Thyroid gland (tissue), 4 donors: ENCODE data around the gene REPIN1. TPM values are rescaled to one million over a fixed set of nuclear protein-coding genes. Genes with fewer than 3 reads are reported as not detected.
A peak's percentile ranks its signal among the peaks of the same experiment; 100 is the strongest.

Experiments
- DNase-seq, 2 donors: peaks; one replicate each; pipeline ENCODE4 v3.0.0-alpha.2; 2019
- H3K27ac ChIP-seq, 3 donors: fragments of 200-600 bp; sonication (generic); 1 replicate in 2 of 3; 2 replicates in 1 of 3; pipeline ENCODE4 v1.5.1; 2016 to 2019; ENCODE audit warnings: mild to moderate bottlenecking in 1 of 3, moderate library complexity in 1 of 3
- H3K27me3 ChIP-seq: fragments of 200-600 bp; sonication (generic); one replicate; pipeline ENCODE4 v1.5.1; 2019
- H3K36me3 ChIP-seq, 2 donors: fragments of 200-600 bp; sonication (generic); one replicate each; pipeline ENCODE4 v1.5.1; 2016 to 2019
- H3K4me1 ChIP-seq, 2 donors: fragments of 200-600 bp; sonication (generic); one replicate each; pipeline ENCODE4 v1.5.1; 2017 to 2019
- H3K4me3 ChIP-seq, 3 donors: fragments of 200-600 bp; sonication (generic); replicated peaks in 1 of 3; 1 replicate in 2 of 3; 2 replicates in 1 of 3; pipeline ENCODE4 v1.5.1; 2016; ENCODE audit warnings: mild to moderate bottlenecking in 1 of 3
- H3K9me3 ChIP-seq: fragments of 200-600 bp; sonication (generic); one replicate; pipeline ENCODE4 v1.5.1; 2017
- CTCF ChIP-seq, 6 experiments: fragments of 200-600 bp in 3 of 6; fragments of 450-650 bp in 3 of 6; sonication (generic) in 3 of 6; IDR thresholded peaks; one replicate each; pipeline ENCODE4 v1.5.1; 2016 to 2019; ENCODE audit warnings: antibody characterized with exemption in 6 of 6, mild to moderate bottlenecking in 2 of 6, inconsistent platforms in 1 of 6, moderate library complexity in 1 of 6
- POLR2A ChIP-seq, 2 donors: fragments of 450-650 bp; IDR thresholded peaks; one replicate each; pipeline ENCODE4 v1.6.1; 2017; ENCODE audit warnings: antibody characterized with exemption in 2 of 2, mild to moderate bottlenecking in 2 of 2, moderate library complexity in 1 of 2
- WGBS, 2 donors: methylation state at CpG; one replicate each; pipeline ENCODE4 v1.1.5; 2017; 5-methylcytosine and 5-hydroxymethylcytosine counted together
- intact Hi-C: fragments of 100-400 bp; cut with DNase I; formaldehyde crosslinking; loops from one replicate; pipeline ENCODE4 v1.15.1; 2023
- total RNA-seq, 4 donors: library from RNA; depleted of rRNA; stranded (reverse); fragments of >200 nt; gene quantifications; one replicate each; pipeline ENCODE4 v1.2.3, GENCODE V29; 2016

REPIN1 gene
- total RNA-seq, 4 donors from 2014 or later: 71.9 to 144 (median 123) TPM

- 91 to 98% methylated on average over 11 of the region's 11 CpGs for WGBS, 2 donors
- Histone ChIP-seq H3K9me3 (no peaks in the 10 kb centered on the region), H3K36me3 (no peaks in the 10 kb centered on the region), H3K27me3 (no peaks in the 10 kb centered on the region), H3K4me1 (peaks cover 39 to 46% of the 10 kb centered on the region in 2 donors), H3K4me3 (no peak overlapping the region), H3K27ac (no peak overlapping the region)
- intact Hi-C loops: no loop called here
- no peak for DNase-seq
- TF ChIP-seq POLR2A (IDR thresholded peaks at IDR 0.05) (no peak), CTCF (IDR thresholded peaks at IDR 0.05) (no peak)
These were observed 45.0 kb downstream of the REPIN1 start for GRCh38 chr7:150413640-150414081.

DNA sequence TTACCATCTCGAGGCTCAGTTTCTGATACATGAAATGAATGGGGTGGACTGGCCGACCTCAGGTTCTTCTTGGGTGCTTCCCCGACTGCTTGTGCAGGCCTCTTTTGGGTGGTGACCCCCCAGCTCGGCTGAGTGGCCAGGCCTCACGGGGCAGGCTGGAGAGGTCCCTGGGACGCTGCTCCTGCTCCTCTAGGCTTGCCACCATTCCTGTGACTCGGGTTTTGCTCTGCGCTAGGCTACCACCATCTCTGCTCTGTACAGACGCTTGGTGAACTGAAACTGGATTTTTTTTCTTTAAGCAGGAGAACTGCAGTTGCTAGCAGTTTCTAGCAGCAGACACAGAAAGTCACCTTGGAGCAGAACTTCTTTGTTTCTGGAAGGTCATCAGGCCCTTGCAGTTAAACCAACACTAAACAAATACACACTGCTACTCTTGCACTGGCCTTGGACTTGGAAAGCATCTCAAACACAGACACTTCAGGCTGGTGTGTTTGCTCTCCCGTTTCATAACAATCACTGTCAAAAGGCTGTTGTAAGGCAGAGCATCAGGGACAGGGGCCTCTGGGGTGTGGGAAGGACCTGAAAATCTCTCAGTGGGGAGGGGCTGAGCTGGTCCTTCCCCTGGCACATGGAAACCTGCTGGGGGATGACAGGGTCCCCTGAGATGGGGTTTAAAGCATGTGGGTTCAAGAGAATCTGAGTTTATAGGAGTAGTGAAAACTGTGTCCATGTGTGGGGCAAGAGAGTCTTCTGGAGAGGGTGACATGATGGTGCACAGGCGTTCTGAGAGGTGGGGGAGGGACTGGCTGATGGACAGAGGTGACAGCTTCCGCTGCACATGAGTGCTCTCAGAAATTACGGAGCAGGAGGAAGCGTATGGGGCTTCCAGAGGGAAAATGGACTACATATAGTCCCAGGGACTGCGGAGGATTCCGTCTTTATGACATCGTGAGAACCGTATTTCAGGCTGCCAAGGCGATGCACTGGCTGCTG lies 46.8 kb downstream of the REPIN1 start:
- WGBS, 2 donors: 76% methylated on average over 16 to 19 of the region's 19 CpGs
- H3K27ac ChIP-seq: peak overlapping the region; percentile 41 to 81 (median 75)

DNA sequence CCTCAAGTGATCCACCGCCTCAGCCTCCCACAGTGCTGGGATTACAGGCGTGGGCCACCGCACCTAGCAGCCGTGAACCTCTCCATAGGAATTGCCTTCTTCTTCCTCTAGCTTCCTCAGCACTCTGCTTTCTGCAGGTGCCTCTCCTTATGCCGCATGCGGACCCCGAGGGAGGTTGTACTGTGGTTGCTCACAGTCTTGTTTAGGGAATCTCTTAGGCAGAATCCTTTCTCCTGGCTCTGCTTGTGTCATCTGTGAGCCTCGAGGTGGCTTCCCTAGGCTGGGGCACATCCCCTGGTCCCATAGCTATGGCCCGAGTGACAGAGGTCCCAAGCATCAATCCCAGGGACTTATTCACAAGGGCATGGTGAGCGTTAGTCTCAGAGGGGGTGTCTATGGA lies 48.6 kb downstream of the REPIN1 start:
- no peak overlapping the region for H3K4me3 ChIP-seq
- TF ChIP-seq POLR2A (IDR thresholded peaks at IDR 0.05) (no peak), CTCF (IDR thresholded peaks at IDR 0.05) (no peak)
- no peaks in the 10 kb centered on the region for H3K27me3 ChIP-seq
- intact Hi-C loops: no loop called here
- DNase-seq: no peak
- whole genome bisulfite sequencing, 2 donors: 96 to 98% methylated on average over 9 to 10 of the region's 10 CpGs
- no peak overlapping the region for H3K27ac ChIP-seq
- H3K9me3 ChIP-seq: no peaks in the 10 kb centered on the region
- no peaks in the 10 kb centered on the region for H3K36me3 ChIP-seq
- H3K4me1 ChIP-seq: peaks cover 7 to 12% of the 10 kb centered on the region in 2 donors

More for the DNA sequence above, 46.8 kb downstream of the REPIN1 start:
- Histone ChIP-seq H3K4me3 (no peak overlapping the region), H3K9me3 (no peaks in the 10 kb centered on the region), H3K27me3 (no peaks in the 10 kb centered on the region), H3K36me3 (no peaks in the 10 kb centered on the region), H3K4me1 (peaks cover 21 to 30% of the 10 kb centered on the region in 2 donors)
- peak in 1 of 2 donors; percentile 33 for DNase-seq
- no peak for TF ChIP-seq POLR2A (IDR thresholded peaks at IDR 0.05)
- TF ChIP-seq CTCF (IDR thresholded peaks at IDR 0.05): no peak
- intact Hi-C loops: no loop called here

- no peak for DNase-seq
- TF ChIP-seq CTCF (IDR thresholded peaks at IDR 0.05) (no peak), POLR2A (IDR thresholded peaks at IDR 0.05) (no peak)
- intact Hi-C loops: no loop called here
- H3K27ac ChIP-seq: no peak overlapping the region
- peaks cover 7 to 8% of the 10 kb centered on the region in 2 donors for H3K4me1 ChIP-seq
- no peak overlapping the region for H3K4me3 ChIP-seq
- no peaks in the 10 kb centered on the region for H3K36me3 ChIP-seq
- WGBS, 2 donors: 92 to 94% methylated on average over 6 of the region's 6 CpGs
- no peaks in the 10 kb centered on the region for H3K9me3 ChIP-seq
- H3K27me3 ChIP-seq: no peaks in the 10 kb centered on the region
These were observed 49.2 kb downstream of the REPIN1 start for GRCh38 chr7:150417863-150418262.

GRCh38 chr7:150420242-150420641 lies 51.6 kb downstream of the REPIN1 start:
- DNase-seq: no peak
- 81 to 88% methylated on average over 2 of the region's 2 CpGs for WGBS, 2 donors
- intact Hi-C loops: loop anchor here (5.0 kb wide), 1 partner anchor 63 kb away; no protein-coding TSS in a partner anchor

More at GRCh38 chr7:150420242-150420641, 51.6 kb downstream of the REPIN1 start:
- Histone ChIP-seq H3K36me3 (no peaks in the 10 kb centered on the region), H3K9me3 (no peaks in the 10 kb centered on the region), H3K4me3 (no peak overlapping the region), H3K27me3 (no peaks in the 10 kb centered on the region), H3K4me1 (peaks cover 1 to 5% of the 10 kb centered on the region in 2 donors), H3K27ac (no peak overlapping the region)
- TF ChIP-seq CTCF (IDR thresholded peaks at IDR 0.05) (no peak), POLR2A (IDR thresholded peaks at IDR 0.05) (no peak)
